Measurements from ENCODE around the gene SEMA3C.

- TF ChIP-seq POLR2A (IDR thresholded peaks at IDR 0.05) (no peak), CTCF (IDR thresholded peaks at IDR 0.05) (no peak), POLR2AphosphoS5 (IDR thresholded peaks at IDR 0.05) (no peak)
These were observed 199.6 kb downstream of the SEMA3C start for GRCh38 chr7:80719261-80719660.

Data from prostate gland (tissue), 2 donors.